ENCODE data around the gene TRIP6.
"Not testable (repeated sequence)": the region's sequence is repeated elsewhere in the genome, so short reads cannot be mapped to it uniquely, and the experiment has no call there.

The TRIP6 gene

GRCh38 chr7:100919335-100919734 lies 52.1 kb downstream of the TRIP6 start:
- DNase-seq = not testable (repeated sequence)

- not testable (repeated sequence) for DNase-seq
Measured at GRCh38 chr7:100919779-100920437, 52.7 kb downstream of the TRIP6 start.

- DNase-seq = no peak
Measured at GRCh38 chr7:100921039-100921438, 53.9 kb downstream of the TRIP6 start.

Data from activated effector memory CD4-positive, alpha-beta T cell treated with Interleukin-2 at 50 U/mL for 16 hours (primary cell).